Osteoblast (primary cell): ENCODE data around the gene PARD3. TPM values are rescaled to one million over a fixed set of nuclear protein-coding genes. Genes with fewer than 3 reads are reported as not detected.

Source experiments
- DNase-seq: peaks from one replicate; pipeline ENCODE4 v3.0.0; 2011; ENCODE audit warnings: low spot score, mixed read lengths; ENCODE audit not compliant: insufficient read length; ENCODE audit errors: missing footprints
- H2AFZ ChIP-seq: 2 replicates; pipeline ENCODE4 v1.6.0; 2011; ENCODE audit warnings: mild to moderate bottlenecking, low read length
- H3K27ac ChIP-seq: 2 replicates; pipeline ENCODE4 v1.5.1; 2011; ENCODE audit warnings: mild to moderate bottlenecking, low read depth, low read length, moderate library complexity
- H3K27me3 ChIP-seq: 2 replicates; pipeline ENCODE4 v1.6.0; 2012; ENCODE audit warnings: mild to moderate bottlenecking, control low read depth, inconsistent platforms, low read length, moderate library complexity; ENCODE audit not compliant: insufficient read depth
- H3K36me3 ChIP-seq: 2 replicates; pipeline ENCODE4 v1.5.1; 2011; ENCODE audit warnings: mild to moderate bottlenecking, low read length, control low read depth, moderate library complexity; ENCODE audit not compliant: insufficient read depth
- H3K4me1 ChIP-seq: 2 replicates; pipeline ENCODE4 v1.5.1; 2011; ENCODE audit warnings: mild to moderate bottlenecking, low read length, control low read depth, moderate library complexity; ENCODE audit not compliant: insufficient read depth
- H3K4me2 ChIP-seq: 2 replicates; pipeline ENCODE4 v1.6.0; 2011; ENCODE audit warnings: mild to moderate bottlenecking, low read length; ENCODE audit not compliant: insufficient read depth
- H3K4me3 ChIP-seq: fragments of 200-600 bp; sonication (generic); 3 replicates; pipeline ENCODE4 v1.5.1; 2012; ENCODE audit warnings: mild to moderate bottlenecking, low read length, inconsistent platforms; ENCODE audit not compliant: insufficient read depth
- H3K79me2 ChIP-seq: 2 replicates; pipeline ENCODE4 v1.6.0; 2012; ENCODE audit warnings: mild to moderate bottlenecking, low read length, control low read depth, inconsistent platforms; ENCODE audit not compliant: insufficient read depth
- H3K9me3 ChIP-seq: 2 replicates; pipeline ENCODE4 v1.5.1; 2011; ENCODE audit warnings: low read depth, low read length, control low read depth
- H4K20me1 ChIP-seq: 2 replicates; pipeline ENCODE4 v1.6.0; 2012; ENCODE audit warnings: mild to moderate bottlenecking, low read length, control low read depth; ENCODE audit not compliant: insufficient read depth
- total RNA-seq: library from RNA; depleted of rRNA; stranded (reverse); fragments of >200 nt; gene quantifications from 2 replicates; pipeline ENCODE4 v1.2.3, GENCODE V29; 2012
- TF ChIP-seq, protein P1 (sequence below): IDR thresholded peaks from 2 replicates; pipeline ENCODE4 v1.5.1; 2011; ENCODE audit warnings: mild to moderate bottlenecking, low read depth, low read length, moderate library complexity; ENCODE audit errors: extremely low read depth

Gene PARD3
- total RNA-seq, 1 donor, result 71.7 TPM

DNA sequence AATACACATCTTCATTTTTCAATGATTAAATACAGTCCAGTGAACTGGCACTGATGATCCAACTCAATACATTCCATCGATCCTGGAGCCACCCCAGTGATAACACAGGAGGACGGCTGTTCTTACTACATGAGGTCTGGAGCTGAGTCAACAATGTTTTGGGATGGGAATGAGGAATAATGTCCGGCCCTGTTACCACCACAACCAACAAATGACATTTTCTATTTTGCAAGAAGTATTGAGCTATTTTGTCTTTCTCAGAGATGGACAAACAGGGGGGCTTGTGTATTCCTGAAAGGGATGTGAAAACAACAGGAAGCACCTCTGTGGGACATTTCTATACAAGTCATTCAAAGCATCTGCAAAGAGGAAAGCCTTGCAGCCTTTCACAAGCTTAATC lies 249.2 kb downstream of the PARD3 start:
- no peaks in the 10 kb centered on the region for H3K27me3 ChIP-seq
- H4K20me1 ChIP-seq, result no peaks in the 10 kb centered on the region
- no peak overlapping the region for H2AFZ ChIP-seq
- H3K36me3 ChIP-seq, result no peaks in the 10 kb centered on the region
- H3K4me1 ChIP-seq, result peaks cover 6% of the 10 kb centered on the region
- no peaks in the 10 kb centered on the region for H3K9me3 ChIP-seq
- H3K4me2 ChIP-seq, result peak overlapping the region; percentile 6
- DNase-seq, result no peak
- no peak overlapping the region for H3K27ac ChIP-seq
- no peak overlapping the region for H3K4me3 ChIP-seq
- TF ChIP-seq, protein P1, sequence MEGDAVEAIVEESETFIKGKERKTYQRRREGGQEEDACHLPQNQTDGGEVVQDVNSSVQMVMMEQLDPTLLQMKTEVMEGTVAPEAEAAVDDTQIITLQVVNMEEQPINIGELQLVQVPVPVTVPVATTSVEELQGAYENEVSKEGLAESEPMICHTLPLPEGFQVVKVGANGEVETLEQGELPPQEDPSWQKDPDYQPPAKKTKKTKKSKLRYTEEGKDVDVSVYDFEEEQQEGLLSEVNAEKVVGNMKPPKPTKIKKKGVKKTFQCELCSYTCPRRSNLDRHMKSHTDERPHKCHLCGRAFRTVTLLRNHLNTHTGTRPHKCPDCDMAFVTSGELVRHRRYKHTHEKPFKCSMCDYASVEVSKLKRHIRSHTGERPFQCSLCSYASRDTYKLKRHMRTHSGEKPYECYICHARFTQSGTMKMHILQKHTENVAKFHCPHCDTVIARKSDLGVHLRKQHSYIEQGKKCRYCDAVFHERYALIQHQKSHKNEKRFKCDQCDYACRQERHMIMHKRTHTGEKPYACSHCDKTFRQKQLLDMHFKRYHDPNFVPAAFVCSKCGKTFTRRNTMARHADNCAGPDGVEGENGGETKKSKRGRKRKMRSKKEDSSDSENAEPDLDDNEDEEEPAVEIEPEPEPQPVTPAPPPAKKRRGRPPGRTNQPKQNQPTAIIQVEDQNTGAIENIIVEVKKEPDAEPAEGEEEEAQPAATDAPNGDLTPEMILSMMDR, result no peak
- H3K79me2 ChIP-seq, result peaks cover 3% of the 10 kb centered on the region

DNA sequence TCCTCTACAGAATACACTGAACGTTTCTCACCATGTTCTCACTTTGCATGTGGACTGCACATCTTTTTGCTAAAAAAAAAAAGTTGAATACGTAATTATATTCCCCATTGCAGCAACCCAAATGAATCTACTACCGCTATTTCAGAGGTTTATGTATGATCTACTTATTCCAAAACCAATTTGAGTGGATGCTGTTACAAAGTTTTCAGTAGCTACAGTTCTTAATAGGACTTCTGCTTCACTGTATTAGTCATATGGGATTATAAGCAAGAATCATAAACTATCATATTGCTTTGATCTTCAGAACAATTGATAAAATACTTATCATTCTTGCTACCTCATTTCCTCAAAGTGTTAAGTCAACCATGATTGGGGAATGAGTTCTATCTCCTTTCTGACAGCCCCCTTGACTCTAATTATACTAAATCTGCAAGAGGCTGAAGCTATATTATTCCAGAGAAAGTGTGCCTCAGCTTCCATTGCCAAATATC lies 257.0 kb downstream of the PARD3 start:
- Histone ChIP-seq H3K27ac (no peak overlapping the region), H3K4me1 (peaks cover 6% of the 10 kb centered on the region), H3K79me2 (no peaks in the 10 kb centered on the region), H3K36me3 (no peaks in the 10 kb centered on the region), H3K4me2 (no peak overlapping the region), H3K27me3 (no peaks in the 10 kb centered on the region), H3K9me3 (no peaks in the 10 kb centered on the region), H3K4me3 (no peak overlapping the region), H2AFZ (no peak overlapping the region), H4K20me1 (no peaks in the 10 kb centered on the region)
- TF ChIP-seq, protein P1, result no peak
- no peak for DNase-seq

DNA sequence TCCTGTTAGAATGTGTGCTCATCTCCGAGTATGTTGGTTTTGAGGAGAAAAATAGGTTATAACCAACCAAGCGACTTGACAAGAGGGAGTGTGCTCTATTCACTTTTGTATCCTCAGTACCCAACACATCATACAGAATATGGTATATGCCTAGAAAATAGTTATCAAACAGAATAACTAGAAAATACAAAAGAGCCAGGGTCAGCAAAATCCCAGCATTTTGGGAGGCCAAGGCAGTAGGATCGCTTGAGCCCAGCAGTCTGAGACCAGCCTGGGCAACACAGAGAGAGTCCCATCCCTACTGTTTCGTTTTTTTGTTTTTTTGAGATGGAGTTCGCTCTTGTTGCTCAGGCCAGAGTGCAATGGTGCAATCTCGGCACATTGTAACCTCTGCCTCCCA lies 257.9 kb downstream of the PARD3 start:
- no peak overlapping the region for H3K4me3 ChIP-seq
- no peak for DNase-seq
- no peaks in the 10 kb centered on the region for H3K79me2 ChIP-seq
- no peaks in the 10 kb centered on the region for H3K9me3 ChIP-seq
- H2AFZ ChIP-seq, result no peak overlapping the region
- TF ChIP-seq, protein P1, result no peak
- H4K20me1 ChIP-seq, result no peaks in the 10 kb centered on the region
- H3K27ac ChIP-seq, result no peak overlapping the region
- H3K4me1 ChIP-seq, result peaks cover 6% of the 10 kb centered on the region
- no peaks in the 10 kb centered on the region for H3K27me3 ChIP-seq
- H3K4me2 ChIP-seq, result peak overlapping the region; percentile 57
- H3K36me3 ChIP-seq, result no peaks in the 10 kb centered on the region

DNA sequence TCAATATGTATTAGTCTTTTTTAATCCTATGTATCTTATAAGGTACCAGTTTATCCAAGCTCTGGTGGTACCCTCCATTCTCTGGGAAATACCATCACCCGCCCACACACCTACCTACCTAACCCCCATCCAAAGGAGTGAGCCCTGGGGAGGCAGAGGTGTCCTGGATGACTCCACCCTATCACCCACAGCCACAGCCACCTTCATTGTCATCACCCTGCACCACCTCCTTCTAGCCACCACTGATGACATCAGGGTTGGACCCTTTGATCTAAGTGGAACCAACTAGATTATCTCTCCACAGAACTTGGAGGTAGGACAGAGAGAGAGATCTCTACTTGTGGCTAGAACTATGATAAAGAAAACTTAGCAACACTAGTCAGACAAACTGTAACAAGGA lies 259.4 kb downstream of the PARD3 start:
- H3K4me2 ChIP-seq, result no peak overlapping the region
- no peaks in the 10 kb centered on the region for H3K9me3 ChIP-seq
- no peaks in the 10 kb centered on the region for H3K27me3 ChIP-seq
- TF ChIP-seq, protein P1, result no peak
- H3K4me3 ChIP-seq, result no peak overlapping the region
- no peak overlapping the region for H2AFZ ChIP-seq
- DNase-seq, result no peak
- no peaks in the 10 kb centered on the region for H3K36me3 ChIP-seq
- H3K79me2 ChIP-seq, result no peaks in the 10 kb centered on the region
- no peaks in the 10 kb centered on the region for H4K20me1 ChIP-seq
- H3K27ac ChIP-seq, result no peak overlapping the region
- H3K4me1 ChIP-seq, result peaks cover 6% of the 10 kb centered on the region
